Fibroblast of villous mesenchyme (primary cell): ENCODE data around the gene DDX24. TPM values are rescaled to one million over a fixed set of nuclear protein-coding genes. Genes with fewer than 3 reads are reported as not detected.

Source experiments
- DNase-seq: peaks from one replicate; pipeline ENCODE4 v3.0.0-alpha.2; 2010; ENCODE audit warnings: low read depth
- H3K4me3 ChIP-seq: 2 replicates; pipeline ENCODE4 v1.5.1; 2011; ENCODE audit warnings: low read depth, mild to moderate bottlenecking, low read length
- CTCF ChIP-seq: IDR thresholded peaks from 2 replicates; pipeline ENCODE4 v1.5.1; 2012; ENCODE audit warnings: low read depth, mild to moderate bottlenecking, low read length; ENCODE audit not compliant: insufficient read depth
- total RNA-seq: library from RNA; depleted of rRNA; stranded (reverse); fragments of >200 nt; gene quantifications from 2 replicates; pipeline ENCODE4 v1.2.3, GENCODE V29; 2012

Gene DDX24
- total RNA-seq, 1 donor: 128 TPM

- DNase-seq: no peak
- H3K4me3 ChIP-seq: no peak overlapping the region
- no peak for TF ChIP-seq CTCF
Measured at GRCh38 chr14:94045101-94045500, 35.9 kb downstream of the DDX24 start.

GRCh38 chr14:94044476-94045091, 36.4 kb downstream of the DDX24 start:
- no peak for TF ChIP-seq CTCF
- H3K4me3 ChIP-seq: no peak overlapping the region
- no peak for DNase-seq

- H3K4me3 ChIP-seq: no peak overlapping the region
- TF ChIP-seq CTCF: no peak
- no peak for DNase-seq
Measured at GRCh38 chr14:94043756-94044475, 37.1 kb downstream of the DDX24 start.

- no peak for TF ChIP-seq CTCF
- no peak for DNase-seq
- H3K4me3 ChIP-seq: no peak overlapping the region
Measured at GRCh38 chr14:94043111-94043755, 37.8 kb downstream of the DDX24 start.

- no peak for TF ChIP-seq CTCF
- no peak overlapping the region for H3K4me3 ChIP-seq
- no peak for DNase-seq
Measured at GRCh38 chr14:94042433-94043091, 38.4 kb downstream of the DDX24 start.

- TF ChIP-seq CTCF: no peak
- no peak overlapping the region for H3K4me3 ChIP-seq
- DNase-seq: peak; percentile 56
Measured at GRCh38 chr14:94041551-94042346, 39.3 kb downstream of the DDX24 start.
